ENCODE measurements around the gene HOXB3.

Gene HOXB3

DNA sequence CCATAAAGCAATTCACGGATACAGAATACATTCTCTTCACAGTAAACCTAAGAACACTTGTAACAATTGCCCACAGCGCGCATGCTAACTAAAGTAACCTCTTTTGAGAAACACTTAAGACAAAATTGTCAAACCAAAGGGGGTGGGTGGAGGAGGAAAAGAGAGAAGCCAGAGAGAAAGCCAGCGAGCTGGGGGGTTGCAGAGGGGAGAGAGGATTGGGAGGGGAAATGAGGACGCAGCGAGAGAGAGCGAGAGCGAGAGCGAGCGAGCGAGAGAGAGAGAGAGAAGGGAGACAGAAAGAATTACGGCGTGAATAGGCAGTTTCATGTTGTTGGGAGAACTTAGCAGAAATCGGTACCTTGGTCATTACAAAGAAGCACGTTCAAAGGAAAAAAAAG lies 22.4 kb upstream of the HOXB3 start:
- DNase-seq, result no peak

DNA sequence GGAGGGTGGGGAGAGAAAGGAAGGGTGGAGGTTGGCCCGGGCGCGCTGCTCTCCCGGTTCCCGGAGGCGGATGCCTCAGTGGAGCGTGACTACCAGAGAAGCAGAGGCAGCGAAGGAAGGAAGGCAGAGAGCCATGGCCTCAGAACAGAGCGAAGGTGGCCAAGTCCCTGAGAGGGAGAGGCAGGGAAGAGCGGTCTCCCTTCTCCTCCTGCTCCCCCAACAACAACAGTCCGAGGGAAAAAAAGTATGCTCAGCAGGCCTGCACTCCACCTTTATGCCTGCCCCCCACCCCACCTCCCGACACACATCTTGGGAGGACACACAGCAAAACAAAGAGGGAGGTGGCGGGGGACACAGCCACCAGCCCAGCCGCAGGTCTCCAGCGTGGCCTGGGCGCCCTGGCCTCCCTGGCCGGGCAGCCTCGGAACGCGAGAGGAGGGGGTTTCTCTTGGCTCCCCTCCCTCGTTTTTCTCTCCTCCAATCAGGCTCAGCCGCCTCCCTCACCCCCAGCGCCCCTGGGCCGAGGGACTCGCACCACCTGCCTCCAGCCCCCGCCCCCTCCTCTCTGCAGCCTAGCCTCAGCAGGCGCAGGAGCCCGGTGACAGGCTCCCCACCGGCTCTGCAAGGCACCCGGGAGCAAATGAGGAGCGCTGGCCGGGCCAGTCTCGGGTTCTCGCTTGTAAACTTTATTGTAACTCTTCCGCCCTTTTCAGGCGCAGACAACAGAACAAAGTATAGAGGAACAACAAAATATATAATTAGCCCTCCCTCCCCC lies 21.8 kb upstream of the HOXB3 start:
- DNase-seq, result no peak

- no peak for DNase-seq
These were observed 21.2 kb upstream of the HOXB3 start for GRCh38 chr17:48611213-48611612.

GRCh38 chr17:48610282-48611211 lies 20.5 kb upstream of the HOXB3 start, which contains the start of gene HOXB7:
Gene HOXB7 (minus strand): TSS chr17:48611017. CDS start chr17:48610918, 99 bp downstream.
- DNase-seq, result peak; percentile 88

DNA sequence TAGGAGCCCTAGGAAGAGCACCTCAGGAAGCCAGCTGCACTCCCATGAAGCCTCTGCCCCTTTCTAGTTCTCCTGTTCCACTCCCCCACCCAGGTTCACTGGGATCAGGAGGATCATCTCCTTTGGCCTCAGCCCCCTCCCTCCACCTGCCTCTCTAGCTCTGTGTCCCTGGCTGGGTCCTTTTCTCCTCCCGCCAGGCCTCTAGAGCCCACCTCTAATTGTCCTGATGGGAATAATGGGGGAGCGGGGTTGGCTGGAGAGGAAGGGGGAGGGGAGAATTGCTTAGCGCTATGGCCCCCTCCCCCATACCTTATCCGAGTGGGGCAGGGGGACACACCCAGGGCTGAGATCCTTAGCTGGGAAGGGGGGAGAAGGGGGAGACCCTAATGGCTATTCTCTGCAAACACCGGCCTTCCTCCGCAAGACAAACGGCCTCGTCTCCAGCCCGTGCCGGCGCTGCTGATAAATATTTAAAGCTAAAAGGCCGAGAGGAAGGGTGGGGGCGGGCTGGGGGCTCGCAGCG lies 19.8 kb upstream of the HOXB3 start:
- no peak for DNase-seq

DNA sequence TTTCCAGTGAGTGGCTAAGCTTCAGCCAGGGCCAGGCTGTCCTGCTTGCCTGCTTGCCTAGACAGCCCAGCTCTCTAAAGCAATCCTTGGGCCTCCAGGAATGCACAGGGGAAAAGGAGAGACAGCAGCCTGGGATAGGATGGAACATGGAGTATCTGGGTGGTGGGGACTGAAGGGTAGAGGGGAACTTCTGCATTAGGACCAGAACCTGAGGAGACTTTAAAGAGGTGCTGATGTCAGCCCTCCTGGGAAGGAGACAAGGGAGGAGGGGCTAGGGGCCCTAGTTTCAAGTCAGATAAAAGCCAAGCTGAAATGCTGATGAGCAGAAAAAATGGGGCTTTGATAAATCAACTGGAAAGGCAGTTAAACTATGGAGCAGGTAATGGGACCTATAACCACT lies 19.0 kb upstream of the HOXB3 start:
- DNase-seq, result no peak

DNA sequence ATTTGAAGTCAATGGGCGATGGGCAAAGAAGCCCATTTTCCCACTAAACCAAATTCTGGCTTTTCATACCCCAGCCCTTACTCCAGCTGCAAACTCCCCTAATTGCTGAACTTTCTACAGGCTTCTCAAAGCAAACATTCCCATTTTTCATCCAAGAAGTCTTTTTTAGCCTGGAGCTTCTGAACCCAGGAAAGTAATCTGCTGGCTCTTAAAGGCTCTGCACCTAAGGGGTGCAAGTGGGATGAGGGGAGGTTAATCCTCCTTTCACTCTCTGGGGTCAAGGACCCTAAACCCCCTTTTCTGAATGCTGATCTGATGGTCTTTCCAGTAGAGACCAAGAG lies 18.4 kb upstream of the HOXB3 start:
- DNase-seq, result no peak

GRCh38 chr17:48606892-48607614 lies 17.0 kb upstream of the HOXB3 start:
- DNase-seq, result no peak

GRCh38 chr17:48605991-48606891 lies 16.2 kb upstream of the HOXB3 start:
- DNase-seq, result no peak

- DNase-seq, result no peak
These were observed 15.4 kb upstream of the HOXB3 start for GRCh38 chr17:48605409-48605919.

DNA sequence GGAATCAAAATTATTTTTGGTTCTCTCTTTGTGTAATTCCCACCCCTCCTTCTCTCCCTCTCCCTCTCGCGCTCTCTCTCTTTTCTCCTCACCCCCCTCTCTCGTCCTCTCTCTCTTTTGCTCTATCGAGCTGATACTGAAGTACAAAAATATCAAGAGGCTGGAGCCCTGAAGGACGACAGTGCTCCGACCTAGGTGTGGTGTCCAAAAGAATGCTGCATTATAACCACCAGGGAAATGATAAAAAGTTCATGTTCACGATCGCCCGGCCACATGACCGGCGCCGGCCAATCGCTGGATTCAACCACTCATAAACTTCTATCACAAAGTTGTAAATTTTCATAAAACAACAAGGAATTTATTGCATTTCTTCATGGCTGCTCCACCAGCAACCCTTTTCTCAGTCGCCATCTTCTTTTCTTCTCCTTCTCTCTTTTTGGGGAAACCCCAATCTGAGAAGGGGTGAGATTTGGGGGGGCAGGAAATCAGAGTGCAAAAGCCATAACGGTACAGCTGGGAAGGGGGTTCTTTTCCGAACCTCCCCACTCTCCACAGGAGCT lies 14.8 kb upstream of the HOXB3 start, which contains the start of gene HOXB6:
HOXB6 (minus strand) TSS at position 217 of the 560 bp plus-strand sequence. CDS start 6,836 bp downstream, outside the sequence.
- no peak for DNase-seq

DNA sequence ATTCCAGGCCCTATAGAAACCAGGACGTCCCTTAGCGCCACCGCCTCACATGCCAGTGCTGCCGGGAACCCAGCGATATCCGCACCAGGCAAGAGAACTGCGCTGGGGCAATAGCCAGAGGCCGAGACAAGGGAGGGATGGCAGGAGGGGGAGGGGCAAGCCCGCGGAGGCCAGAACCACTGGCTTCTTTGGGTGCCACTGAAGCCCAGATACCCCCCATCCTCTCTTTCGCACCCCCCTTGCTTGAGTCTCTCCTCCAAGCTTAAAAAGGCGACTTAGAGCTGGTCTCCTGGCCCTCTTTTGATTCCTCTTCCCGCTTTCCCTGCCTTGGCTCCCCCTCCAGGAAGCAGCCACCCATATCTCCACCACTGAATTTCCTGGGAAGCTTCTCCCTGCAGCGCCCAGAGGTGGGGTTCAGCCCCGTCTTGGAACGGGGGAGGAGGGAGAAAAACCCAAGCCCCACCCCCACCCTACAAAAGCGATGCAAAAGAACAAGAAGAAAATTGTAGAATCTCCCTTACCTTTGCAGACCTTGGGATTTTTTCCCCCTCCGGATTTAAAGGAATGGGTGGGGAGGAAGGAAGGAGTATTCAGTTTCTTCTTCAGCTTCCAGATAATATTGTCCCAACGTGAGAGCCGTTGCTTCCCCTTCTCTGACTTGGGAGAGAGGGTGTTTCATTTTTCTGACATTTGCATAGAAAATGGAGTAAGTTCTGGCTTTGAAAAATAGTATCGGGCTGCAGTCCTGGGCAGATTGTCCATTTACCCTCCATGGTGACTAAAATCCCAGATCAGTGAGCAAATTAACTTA lies 14.1 kb upstream of the HOXB3 start:
- no peak for DNase-seq

- DNase-seq, result no peak
These were observed 11.7 kb upstream of the HOXB3 start for GRCh38 chr17:48601539-48602425.

- no peak for DNase-seq
These were observed 11.1 kb upstream of the HOXB3 start for GRCh38 chr17:48601207-48601538.

DNA sequence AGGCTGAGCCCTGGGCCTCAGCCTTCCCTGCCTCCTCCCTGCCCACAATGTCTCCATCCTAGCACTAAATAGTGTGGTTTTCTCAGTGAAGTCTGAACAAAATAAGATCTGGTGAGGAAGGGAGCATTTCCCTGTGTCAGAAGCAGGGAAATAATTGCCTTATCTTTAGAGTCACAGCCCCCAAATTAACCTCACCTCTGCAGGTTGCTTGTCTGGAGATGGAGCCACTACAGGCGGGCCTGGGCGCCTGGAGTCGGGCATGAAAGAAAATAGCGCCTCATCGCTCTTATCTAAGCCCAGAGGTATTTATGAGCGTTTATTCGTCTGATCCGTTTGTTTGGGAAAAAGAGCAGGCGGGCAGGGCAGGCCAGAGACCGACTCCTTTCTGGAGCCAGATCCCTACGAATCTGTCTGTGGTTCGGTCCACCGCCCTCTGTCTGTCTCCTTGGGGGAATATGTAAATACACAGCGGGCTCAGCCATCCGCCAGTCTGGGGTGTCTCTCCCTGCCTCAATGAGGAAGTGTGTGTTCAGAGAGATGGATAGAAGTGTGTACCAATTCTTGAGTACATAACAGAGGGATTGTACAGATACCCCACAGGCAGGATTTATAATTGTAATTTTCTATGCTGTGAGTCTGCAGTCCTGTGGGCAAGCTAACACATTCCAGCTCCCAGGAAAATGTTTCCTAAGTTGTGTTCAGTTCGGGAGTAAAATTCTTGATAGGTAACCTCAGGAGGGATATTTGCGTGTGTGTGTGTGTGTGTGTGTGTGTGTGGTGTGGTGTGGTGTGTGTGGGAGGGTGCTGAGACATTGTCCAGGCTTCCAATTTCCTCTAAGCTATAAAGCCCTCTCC lies 10.4 kb upstream of the HOXB3 start:
- DNase-seq, result no peak

DNA sequence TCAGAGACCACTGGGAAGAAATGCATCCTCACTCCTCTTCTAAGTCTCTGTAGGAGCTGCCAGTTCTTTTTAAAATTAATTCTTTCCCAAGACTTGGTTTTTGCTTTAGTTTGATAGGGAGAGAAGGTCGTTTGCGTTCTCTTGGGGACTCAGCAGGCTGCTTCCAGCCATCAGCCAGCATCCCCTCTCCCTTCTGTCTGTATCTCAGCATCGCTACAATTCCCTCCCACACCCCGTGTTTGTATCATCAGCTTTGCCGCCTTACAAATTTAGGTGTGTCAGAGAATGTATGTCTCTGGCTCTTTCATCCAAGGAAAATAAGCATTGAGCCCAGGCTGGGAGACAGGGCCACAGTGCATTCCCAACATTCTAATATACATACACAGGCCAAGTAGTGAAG lies 9.3 kb upstream of the HOXB3 start:
- DNase-seq, result no peak

DNA sequence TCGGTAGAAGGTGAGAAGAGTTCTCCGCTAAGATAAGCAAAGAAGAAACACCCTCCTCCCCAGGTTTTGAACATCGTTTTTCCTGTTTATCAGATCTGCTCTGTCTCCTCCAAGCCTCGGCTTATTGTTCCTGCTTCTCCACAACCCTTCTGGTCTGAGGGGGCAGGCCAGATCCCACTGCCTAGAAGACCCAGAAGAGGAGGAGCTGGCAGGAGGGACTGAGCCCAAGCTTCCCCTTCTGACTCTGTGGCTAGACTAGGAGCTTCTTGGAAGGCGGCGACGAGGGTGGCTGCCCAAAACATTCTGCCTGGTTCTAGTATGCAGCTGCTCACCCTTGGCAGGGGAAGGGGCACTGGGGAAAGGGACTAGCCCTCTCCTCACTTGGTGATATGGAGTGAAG lies 8.7 kb upstream of the HOXB3 start:
- DNase-seq, result no peak

Measured in activated effector memory CD4-positive, alpha-beta T cell treated with anti-CD3 and anti-CD28 coated beads, Interleukin-2, amount 50 U/mL, for 16 hours (primary cell).